Kidney epithelial cell (primary cell): ENCODE measurements around the gene IGFBP5. TPM values are rescaled to one million over a fixed set of nuclear protein-coding genes. Genes with fewer than 3 reads are reported as not detected.
A peak's percentile ranks its signal among the peaks of the same experiment; 100 is the strongest.

Source experiments
- DNase-seq: peaks from one replicate; pipeline ENCODE4 v3.0.0-alpha.2; 2010; ENCODE audit warnings: low read depth
- H3K27me3 ChIP-seq: 2 replicates; pipeline ENCODE4 v1.6.0; 2011; ENCODE audit warnings: low read length; ENCODE audit not compliant: control insufficient read depth, insufficient read depth
- H3K36me3 ChIP-seq: 2 replicates; pipeline ENCODE4 v1.5.1; 2011; ENCODE audit warnings: low read length; ENCODE audit not compliant: control insufficient read depth, insufficient read depth
- H3K4me3 ChIP-seq: 2 replicates; pipeline ENCODE4 v1.5.1; 2011; ENCODE audit warnings: low read depth, mild to moderate bottlenecking, control low read depth, low read length
- CTCF ChIP-seq: IDR thresholded peaks from 2 replicates; pipeline ENCODE4 v1.5.1; 2011; ENCODE audit warnings: mild to moderate bottlenecking, moderate library complexity, low read length, control low read depth, inconsistent platforms; ENCODE audit not compliant: insufficient read depth, poor library complexity, severe bottlenecking
- total RNA-seq: library from RNA; depleted of rRNA; stranded (reverse); fragments of >200 nt; gene quantifications from 2 replicates; pipeline ENCODE4 v1.2.3, GENCODE V29; 2015

IGFBP5 gene
- total RNA-seq, 1 donor from 2014 or later, result 51.7 TPM

DNA sequence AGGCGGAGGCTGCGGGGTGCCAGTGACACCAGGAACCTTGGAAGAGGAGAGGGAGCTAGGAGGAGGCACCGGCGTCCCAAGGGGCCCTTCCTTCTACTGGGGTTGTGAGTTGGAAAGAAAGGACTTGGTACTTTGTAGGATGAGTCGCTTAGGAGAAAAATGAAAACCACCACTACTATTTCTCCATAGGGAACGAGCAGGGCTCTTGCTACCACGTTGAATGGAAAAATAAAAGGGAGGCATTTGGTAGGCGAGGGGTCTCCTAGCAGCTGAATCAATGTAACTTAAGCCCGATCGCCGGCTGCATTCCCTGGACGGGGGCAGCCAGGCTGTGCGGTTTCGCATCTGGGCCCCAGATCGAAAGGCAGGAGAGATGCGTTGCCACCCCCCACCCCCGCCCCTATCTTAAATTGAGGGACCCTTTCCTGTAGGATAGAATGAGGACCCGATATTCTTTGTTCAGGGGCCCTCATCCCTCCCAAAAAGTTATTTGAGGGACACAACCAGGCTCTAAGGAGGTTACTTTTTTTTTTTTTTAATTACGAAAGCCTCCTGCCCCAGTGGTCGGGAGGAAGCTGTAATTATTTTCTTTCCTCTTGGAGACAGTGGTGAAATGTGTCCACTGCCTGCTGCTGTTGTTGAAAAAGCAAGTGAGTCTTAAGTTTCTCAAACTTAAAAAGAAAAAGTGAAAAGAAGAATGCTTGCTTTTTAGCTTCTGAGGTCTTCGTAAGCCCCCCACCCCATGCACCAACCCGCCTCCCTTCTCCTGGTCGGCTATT is 60.8 kb downstream of the IGFBP5 start:
- H3K27me3 ChIP-seq, result no peaks in the 10 kb centered on the region
- no peaks in the 10 kb centered on the region for H3K36me3 ChIP-seq
- no peak for TF ChIP-seq CTCF
- DNase-seq, result no peak
- H3K4me3 ChIP-seq, result peak overlapping the region; percentile 49

- Histone ChIP-seq H3K27me3 (no peaks in the 10 kb centered on the region), H3K36me3 (no peaks in the 10 kb centered on the region), H3K4me3 (peak overlapping the region; percentile 49)
- DNase-seq, result no peak
- no peak for TF ChIP-seq CTCF
Observed at GRCh38 chr2:216633616-216634369, 61.6 kb downstream of the IGFBP5 start.

- Histone ChIP-seq H3K36me3 (no peaks in the 10 kb centered on the region), H3K27me3 (no peaks in the 10 kb centered on the region), H3K4me3 (peak within 1 kb of the TSS; percentile 49)
- no peak for TF ChIP-seq CTCF
- no peak for DNase-seq
Observed at GRCh38 chr2:216632952-216633615, 62.3 kb downstream of the IGFBP5 start, which contains the start of gene IGFBP2. TSS of gene IGFBP2 (plus strand) at chr2:216633420. CDS start at chr2:216633524, 104 bp downstream.

- DNase-seq, result no peak
- no peaks in the 10 kb centered on the region for H3K27me3 ChIP-seq
- TF ChIP-seq CTCF, result no peak
- peak overlapping the region; percentile 49 for H3K4me3 ChIP-seq
- no peaks in the 10 kb centered on the region for H3K36me3 ChIP-seq
Observed at GRCh38 chr2:216632346-216632951, 62.9 kb downstream of the IGFBP5 start.

GRCh38 chr2:216629784-216630183 is 65.6 kb downstream of the IGFBP5 start:
- no peak for DNase-seq
- TF ChIP-seq CTCF, result no peak
- no peaks in the 10 kb centered on the region for H3K27me3 ChIP-seq
- no peaks in the 10 kb centered on the region for H3K36me3 ChIP-seq
- H3K4me3 ChIP-seq, result no peak overlapping the region
